ENCODE measurements around the gene SUV39H1.

SUV39H1 gene

GRCh38 chrX:48695534-48695896 lies 1.0 kb upstream of the SUV39H1 start:
- Histone ChIP-seq H3K9me2 (replicated peaks; ENCODE audit: low read depth, low read length) (no peaks in the 10 kb centered on the region), H4K20me1 (ENCODE audit: insufficient read depth, low read length, poor library complexity, severe bottlenecking) (peaks cover 5% of the 10 kb centered on the region), H3K4me3 (ENCODE audit: low read length, poor library complexity, severe bottlenecking) (peak overlapping the region; percentile 87), H3K79me2 (ENCODE audit: insufficient read depth, low read length) (peaks cover 37% of the 10 kb centered on the region), H3K27me3 (ENCODE audit: insufficient read depth, low read length, poor library complexity, severe bottlenecking) (no peaks in the 10 kb centered on the region), H3K4me2 (ENCODE audit: low read depth, low read length, poor library complexity, severe bottlenecking) (peak overlapping the region; percentile 94), H2AFZ (ENCODE audit: low read length) (no peak overlapping the region), H3K9ac (ENCODE audit: low read depth, low read length, poor library complexity, severe bottlenecking) (peak overlapping the region; percentile 90), H3K36me3 (ENCODE audit: insufficient read depth, low read length) (peaks cover 17% of the 10 kb centered on the region; the same call in 1 of the 2 replicates), H3K9me3 (ENCODE audit: insufficient read depth, low read depth, low read length) (no peaks in the 10 kb centered on the region), H3K4me1 (ENCODE audit: insufficient read depth, low read length, poor library complexity, severe bottlenecking) (peaks cover 16% of the 10 kb centered on the region), H3F3A (ENCODE audit: low read depth) (no peaks in the 10 kb centered on the region)
- TF ChIP-seq EZH2phosphoT487 (IDR thresholded peaks at IDR 0.05; ENCODE audit: borderline replicate concordance), result no peak
- TF ChIP-seq CTCF (conservative IDR thresholded peaks at IDR 0.05; ENCODE audit: low read length), result no peak

- H4K20me1 ChIP-seq (ENCODE audit: insufficient read depth, low read length, poor library complexity, severe bottlenecking), result peaks cover 9% of the 10 kb centered on the region
- no peaks in the 10 kb centered on the region for H3K9me3 ChIP-seq (ENCODE audit: insufficient read depth, low read depth, low read length)
- 0 out of 2 replicates have a peak overlapping the region, but pooled peaks have one; percentile 60 for H2AFZ ChIP-seq (ENCODE audit: low read length)
Observed at GRCh38 chrX:48695925-48696300, 621 bp upstream of the SUV39H1 start.

GRCh38 chrX:48696909-48697727 lies 584 bp downstream of the SUV39H1 start:
- peaks cover 24% of the 10 kb centered on the region for H3K4me1 ChIP-seq (ENCODE audit: insufficient read depth, low read length, poor library complexity, severe bottlenecking)
- H3F3A ChIP-seq (ENCODE audit: low read depth), result no peaks in the 10 kb centered on the region
- peaks cover 14% of the 10 kb centered on the region for H4K20me1 ChIP-seq (ENCODE audit: insufficient read depth, low read length, poor library complexity, severe bottlenecking)
- TF ChIP-seq EZH2phosphoT487 (IDR thresholded peaks at IDR 0.05; ENCODE audit: borderline replicate concordance), result no peak
- TF ChIP-seq CTCF (conservative IDR thresholded peaks at IDR 0.05; ENCODE audit: low read length), result no peak
- H3K9ac ChIP-seq (ENCODE audit: low read depth, low read length, poor library complexity, severe bottlenecking), result peak overlapping the region; percentile 90
- no peaks in the 10 kb centered on the region for H3K9me3 ChIP-seq (ENCODE audit: insufficient read depth, low read depth, low read length)
- peak overlapping the region; percentile 87 for H3K4me3 ChIP-seq (ENCODE audit: low read length, poor library complexity, severe bottlenecking)
- H3K9me2 ChIP-seq (replicated peaks; ENCODE audit: low read depth, low read length), result no peaks in the 10 kb centered on the region
- peak overlapping the region; percentile 94 for H3K4me2 ChIP-seq (ENCODE audit: low read depth, low read length, poor library complexity, severe bottlenecking)
- peaks cover 33% of the 10 kb centered on the region; the same call in 1 of the 2 replicates for H3K36me3 ChIP-seq (ENCODE audit: insufficient read depth, low read length)
- H2AFZ ChIP-seq (ENCODE audit: low read length), result peak overlapping the region; percentile 49; the same call in 1 of the 2 replicates
- H3K79me2 ChIP-seq (ENCODE audit: insufficient read depth, low read length), result peaks cover 53% of the 10 kb centered on the region
- no peaks in the 10 kb centered on the region for H3K27me3 ChIP-seq (ENCODE audit: insufficient read depth, low read length, poor library complexity, severe bottlenecking)

More at GRCh38 chrX:48695925-48696300, 621 bp upstream of the SUV39H1 start:
- Histone ChIP-seq H3K27me3 (ENCODE audit: insufficient read depth, low read length, poor library complexity, severe bottlenecking) (no peaks in the 10 kb centered on the region), H3K36me3 (ENCODE audit: insufficient read depth, low read length) (peaks cover 21% of the 10 kb centered on the region; the same call in 1 of the 2 replicates), H3K79me2 (ENCODE audit: insufficient read depth, low read length) (peaks cover 41% of the 10 kb centered on the region), H3F3A (ENCODE audit: low read depth) (no peaks in the 10 kb centered on the region), H3K9ac (ENCODE audit: low read depth, low read length, poor library complexity, severe bottlenecking) (peak overlapping the region; percentile 90), H3K4me1 (ENCODE audit: insufficient read depth, low read length, poor library complexity, severe bottlenecking) (peaks cover 16% of the 10 kb centered on the region), H3K4me2 (ENCODE audit: low read depth, low read length, poor library complexity, severe bottlenecking) (peak overlapping the region; percentile 94), H3K4me3 (ENCODE audit: low read length, poor library complexity, severe bottlenecking) (peak overlapping the region; percentile 87), H3K9me2 (replicated peaks; ENCODE audit: low read depth, low read length) (no peaks in the 10 kb centered on the region)
- no peak for TF ChIP-seq CTCF (conservative IDR thresholded peaks at IDR 0.05; ENCODE audit: low read length)
- no peak for TF ChIP-seq EZH2phosphoT487 (IDR thresholded peaks at IDR 0.05; ENCODE audit: borderline replicate concordance)
